HG03196 (cell line): Measurements from ENCODE around the gene SLC39A11.
"Not testable (repeated sequence)": the region's sequence is repeated elsewhere in the genome, so short reads cannot be mapped to it uniquely, and the experiment has no call there.

Source experiments
- ATAC-seq: cut with Tn5 transposase; IDR thresholded peaks from one replicate; pipeline ENCODE4 v1.9.1; 2021; ENCODE audit not compliant: unreplicated experiment

Gene SLC39A11

DNA sequence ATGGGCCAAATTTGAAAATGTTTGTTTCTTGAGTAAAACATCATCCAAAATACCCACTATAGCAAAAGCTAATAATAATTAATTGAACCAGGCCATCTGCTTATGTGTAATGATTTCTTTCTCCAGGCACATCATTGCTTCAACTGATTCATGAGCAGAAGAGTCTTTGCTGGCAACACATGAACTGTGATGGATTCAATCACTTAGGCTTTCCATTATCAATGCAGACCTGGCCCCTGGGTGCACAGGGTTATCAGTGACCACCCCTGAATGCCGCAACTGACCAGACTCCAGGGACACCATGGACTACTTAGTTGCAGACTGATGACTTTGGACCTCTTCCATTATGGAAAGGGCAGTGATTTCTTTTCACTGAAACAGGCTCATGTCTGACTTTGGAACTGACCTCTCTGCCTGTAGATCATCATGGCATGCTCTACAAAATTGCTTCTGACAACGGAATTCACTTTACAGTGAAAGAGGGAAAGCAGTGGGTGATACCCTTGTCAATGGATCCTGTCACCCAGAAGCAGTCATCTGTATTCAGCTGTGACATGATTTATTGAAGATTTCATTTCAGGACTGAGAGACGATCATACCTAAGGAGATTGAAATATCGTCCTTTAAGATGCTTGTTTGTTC is 448.8 kb downstream of the SLC39A11 start:
- ATAC-seq, result no peak

DNA sequence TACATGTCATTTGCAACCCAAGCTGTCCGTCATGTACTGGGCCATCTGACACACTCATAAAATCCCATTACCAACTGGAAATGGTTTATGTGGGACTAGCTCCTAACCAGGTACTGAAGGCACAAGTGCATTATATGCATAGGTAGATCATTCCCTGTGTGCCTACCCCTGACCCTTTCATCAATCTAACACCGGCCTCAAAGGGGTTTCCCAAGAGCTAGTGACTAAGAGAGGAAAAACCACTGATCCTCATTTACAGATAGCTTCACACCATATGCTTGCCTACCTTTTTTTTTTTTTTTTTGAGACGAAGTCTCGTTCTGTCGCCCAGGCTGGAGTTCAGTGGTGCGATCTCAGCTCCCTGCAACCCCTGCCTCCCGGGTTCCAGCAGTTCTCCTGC is 449.8 kb downstream of the SLC39A11 start:
- ATAC-seq, result no peak

DNA sequence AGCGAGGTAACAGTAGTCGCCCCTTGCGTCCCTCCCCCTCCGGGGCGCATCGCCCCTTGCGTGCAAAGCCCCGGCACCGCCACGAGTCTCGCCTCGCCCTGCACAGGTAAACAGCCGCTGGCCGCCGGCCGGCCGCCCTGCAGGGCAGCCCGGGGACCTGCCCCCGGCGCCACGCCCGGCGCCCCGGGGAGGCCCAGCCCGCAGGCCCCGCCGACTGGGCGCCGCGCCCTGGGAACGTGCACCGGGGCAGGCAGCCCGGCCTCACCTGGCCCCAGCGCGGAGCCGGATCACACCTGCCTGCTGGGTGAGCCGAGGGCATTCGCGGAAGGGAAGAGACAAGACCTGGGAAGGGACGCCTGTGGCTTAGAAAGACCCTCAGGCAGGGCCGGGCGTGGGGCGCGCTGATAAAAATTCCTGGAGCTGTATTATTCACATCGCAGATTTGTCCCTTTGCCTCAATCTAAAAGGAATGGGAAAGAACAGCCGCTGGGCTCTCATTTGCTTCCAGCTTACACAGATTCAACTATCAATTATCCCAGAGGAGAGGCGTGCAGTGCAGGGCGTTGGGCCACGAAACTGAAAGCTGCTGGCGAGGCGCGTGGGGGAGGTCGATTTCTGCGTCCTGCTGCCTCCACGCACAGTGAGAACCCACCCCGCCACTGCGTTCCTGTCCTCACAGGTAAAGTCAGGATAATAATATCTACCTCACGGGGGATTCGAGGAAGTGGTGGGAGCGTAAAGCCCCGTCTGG is 451.9 kb downstream of the SLC39A11 start:
- no peak for ATAC-seq

DNA sequence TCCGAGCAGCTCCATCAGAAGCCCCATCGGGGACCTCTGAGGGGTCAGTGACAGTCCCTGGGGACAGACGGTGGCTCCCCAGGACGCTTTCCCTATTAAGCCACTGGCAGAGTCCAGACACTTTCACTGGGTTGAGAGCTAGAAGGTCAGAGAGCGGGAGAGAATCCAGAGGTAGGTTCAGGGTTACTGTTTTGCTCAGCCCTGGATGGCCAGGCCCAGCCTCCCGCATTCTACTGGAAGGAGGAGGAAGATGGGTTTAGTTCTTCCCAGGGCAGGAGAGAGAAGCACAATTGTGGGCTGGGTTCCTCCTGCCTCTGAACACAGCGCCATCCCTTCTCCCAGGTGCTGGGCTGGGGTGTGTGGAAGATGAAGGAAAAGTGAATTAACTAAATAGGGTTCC is 452.8 kb downstream of the SLC39A11 start:
- no peak for ATAC-seq

DNA sequence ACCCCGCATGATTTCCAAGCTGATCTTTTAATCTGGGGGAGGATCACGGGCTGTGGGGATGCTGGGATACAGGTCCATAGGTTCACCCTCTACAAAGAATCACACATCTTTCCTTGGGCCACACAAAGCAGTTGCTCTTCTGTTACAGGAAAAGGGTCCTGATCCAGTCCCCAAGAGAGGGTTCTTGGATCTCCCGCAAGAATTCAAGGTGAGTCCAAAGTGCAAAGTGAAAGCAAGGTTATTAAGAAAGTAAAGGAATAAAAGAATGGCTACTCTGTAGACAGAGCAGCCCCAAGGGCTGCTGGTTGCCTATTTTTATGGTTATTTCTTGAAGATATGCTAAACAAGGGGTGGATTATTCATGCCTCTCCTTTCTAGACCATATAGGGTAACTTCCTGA is 453.6 kb downstream of the SLC39A11 start:
- not testable (repeated sequence) for ATAC-seq

DNA sequence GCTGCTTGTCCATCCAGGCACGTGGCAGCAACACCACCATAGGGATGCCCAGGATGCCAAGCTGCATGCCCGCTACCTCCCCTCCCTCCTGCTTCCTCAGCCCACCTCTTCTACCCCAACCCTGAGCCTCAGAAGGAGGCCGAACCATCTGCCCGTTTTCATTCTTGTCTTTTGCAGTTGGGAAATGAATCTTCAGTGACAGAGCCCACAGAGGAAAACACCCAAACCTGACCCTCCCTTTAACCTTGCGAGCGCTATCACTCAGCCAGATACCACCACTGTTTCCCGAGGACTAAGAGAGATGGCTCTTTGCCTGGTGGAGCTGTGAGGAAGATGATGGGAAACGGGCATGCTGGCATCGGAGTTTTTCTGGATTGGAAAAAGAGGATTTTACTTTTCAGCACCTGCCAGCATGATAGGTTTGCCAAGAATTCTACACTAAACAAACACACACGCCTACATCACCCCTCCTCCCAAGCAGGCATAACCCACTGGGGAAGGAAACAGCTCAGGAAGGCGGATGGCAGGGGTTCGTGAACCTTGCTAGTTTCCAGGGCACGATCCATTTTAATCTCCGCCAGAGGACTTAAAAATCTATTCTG is 457.4 kb downstream of the SLC39A11 start:
- no peak for ATAC-seq

DNA sequence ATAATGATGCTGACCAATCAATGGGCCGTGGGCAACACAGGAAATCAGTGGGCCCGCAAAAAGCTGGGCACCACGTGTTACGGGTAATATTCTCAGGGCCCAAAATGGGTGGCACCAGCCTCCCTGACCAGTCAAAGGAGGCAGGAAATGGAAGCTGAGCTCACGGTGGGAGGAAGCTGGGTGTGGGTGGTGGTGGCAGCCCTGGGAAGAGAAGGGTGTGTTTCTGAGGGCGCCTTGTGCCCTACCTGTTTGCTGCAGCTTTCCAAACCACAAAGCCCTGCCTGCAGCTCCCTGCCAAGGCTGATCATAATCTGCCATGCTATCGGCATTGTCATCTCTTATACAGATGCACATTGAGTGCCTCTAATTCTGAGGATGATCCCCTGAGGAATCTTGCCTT is 457.9 kb downstream of the SLC39A11 start:
- no peak for ATAC-seq

DNA sequence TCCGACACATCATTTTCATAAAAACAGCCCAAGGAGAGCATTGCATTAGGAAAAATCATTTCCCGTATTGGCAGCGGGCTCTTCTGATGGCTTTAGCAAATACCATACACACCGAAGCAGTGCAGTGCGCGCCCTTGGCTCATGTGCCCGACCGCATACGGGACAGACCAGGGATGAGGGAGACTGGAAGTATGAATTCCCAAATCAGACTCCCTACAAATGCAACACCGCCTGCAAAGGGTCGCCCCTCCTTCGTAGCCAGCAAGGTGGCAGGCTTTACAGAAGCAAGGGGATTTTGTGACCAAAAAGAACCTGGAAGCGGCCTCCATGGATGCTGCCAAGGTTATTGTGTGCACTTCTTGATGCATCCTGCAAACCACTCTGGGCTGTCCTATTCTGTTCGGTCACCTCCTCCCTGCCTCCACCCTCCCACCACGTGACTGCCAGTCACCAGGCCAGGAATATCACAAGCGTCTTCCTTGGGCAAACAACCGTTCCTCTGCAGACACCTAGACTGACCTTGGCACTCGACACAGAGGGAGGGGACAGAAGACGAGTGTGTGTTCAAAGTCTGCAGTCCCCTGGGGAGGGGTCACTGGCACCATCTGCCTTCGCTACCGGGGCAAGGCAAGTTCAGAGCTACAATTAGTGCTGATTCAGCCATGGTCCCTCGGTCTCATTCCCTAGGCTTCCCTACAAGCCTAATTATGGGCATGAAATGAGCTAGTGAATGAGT is 460.4 kb downstream of the SLC39A11 start:
- ATAC-seq, result no peak

DNA sequence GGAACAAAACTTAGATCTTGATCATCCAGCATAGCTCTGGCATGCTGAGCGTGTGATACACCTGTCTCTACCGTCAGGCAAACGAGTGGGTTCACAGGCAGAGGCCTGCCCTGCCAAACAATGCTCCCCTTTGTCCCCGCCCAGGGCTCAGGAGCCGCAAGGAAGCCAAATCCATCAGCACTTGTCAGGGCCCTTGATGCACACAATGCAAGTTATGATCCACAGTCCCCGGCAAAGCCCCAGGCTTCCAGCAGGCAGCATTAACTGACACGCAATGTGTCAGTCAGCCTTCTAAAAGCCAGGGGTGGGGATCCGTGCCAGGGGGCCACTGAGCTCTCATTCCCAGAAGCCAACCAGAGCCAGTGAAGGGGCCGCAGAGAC is 460.9 kb downstream of the SLC39A11 start:
- no peak for ATAC-seq

DNA sequence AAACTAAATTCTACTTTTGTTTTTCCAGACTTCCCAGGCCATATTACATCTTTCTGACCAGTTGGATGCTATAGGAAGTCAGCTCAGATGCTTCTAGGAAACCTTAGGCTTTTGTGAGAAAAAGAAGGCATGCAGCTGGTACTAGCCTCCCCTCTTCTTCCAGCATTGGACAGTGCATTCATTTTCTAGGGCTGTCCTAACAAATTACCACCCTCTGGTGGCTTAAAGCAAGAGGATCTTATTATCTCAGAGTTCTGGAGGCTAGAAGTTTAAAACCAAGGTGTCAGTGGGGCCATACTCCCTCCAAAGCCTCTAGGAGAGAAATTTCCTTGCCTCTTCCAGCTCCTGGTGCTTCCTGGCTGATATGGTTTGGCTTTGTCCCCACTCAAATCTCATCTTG is 467.8 kb downstream of the SLC39A11 start:
- ATAC-seq, result no peak

DNA sequence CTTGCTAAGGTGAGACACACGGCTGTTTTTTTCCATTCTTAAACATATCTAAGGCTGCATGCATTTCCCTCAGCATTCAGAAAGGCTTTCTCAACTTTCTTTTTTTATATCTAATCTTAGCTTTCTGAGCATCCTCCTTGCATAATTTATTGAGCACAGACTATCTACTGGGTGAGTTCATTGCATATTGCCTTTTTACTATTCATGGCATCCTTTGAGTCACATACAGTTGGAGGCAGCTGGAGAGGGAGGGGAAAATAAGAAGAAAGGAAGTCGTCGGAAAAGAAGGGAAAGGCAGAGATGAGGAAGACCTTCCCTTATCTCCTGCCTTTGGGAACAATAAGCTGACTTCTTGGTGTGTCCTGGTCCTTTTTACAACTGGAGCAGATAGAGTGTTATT is 468.3 kb downstream of the SLC39A11 start:
- no peak for ATAC-seq

DNA sequence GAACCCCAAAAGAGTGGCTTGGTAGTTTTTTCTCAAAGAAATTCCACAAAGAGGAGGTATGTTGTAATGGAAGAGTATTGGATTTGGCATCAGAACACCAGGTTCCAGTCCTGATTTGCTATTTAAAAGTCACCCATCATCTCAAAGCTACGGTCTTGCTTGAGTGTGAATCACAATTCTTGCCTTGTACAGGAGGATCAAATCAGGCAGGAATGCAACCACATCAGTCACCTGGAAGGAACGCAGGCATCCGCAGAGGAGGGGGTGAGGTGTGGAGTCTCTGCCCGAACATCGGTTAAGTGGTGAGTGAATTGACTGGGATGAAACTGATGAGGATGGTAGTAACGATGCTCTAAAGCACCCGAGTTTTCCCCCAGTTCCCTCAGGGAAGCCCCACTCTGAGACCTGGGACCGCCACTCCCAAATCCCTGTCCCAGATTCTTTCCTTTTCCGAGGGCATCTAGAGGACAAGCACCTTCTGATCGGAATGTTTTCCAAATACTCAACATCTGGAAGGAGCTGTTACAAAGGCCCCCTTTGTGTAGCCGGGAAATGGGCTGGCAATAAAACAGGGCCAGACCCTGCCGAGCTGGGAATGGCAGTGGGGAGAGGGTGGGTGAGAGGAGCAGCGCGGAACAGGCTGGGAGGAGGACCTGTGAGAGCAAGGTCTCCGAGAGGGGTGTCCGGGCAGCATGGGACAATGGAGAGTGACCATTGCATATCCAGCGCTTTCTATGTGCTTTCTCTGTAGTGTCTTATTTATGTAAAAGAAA is 469.6 kb downstream of the SLC39A11 start:
- no peak for ATAC-seq

DNA sequence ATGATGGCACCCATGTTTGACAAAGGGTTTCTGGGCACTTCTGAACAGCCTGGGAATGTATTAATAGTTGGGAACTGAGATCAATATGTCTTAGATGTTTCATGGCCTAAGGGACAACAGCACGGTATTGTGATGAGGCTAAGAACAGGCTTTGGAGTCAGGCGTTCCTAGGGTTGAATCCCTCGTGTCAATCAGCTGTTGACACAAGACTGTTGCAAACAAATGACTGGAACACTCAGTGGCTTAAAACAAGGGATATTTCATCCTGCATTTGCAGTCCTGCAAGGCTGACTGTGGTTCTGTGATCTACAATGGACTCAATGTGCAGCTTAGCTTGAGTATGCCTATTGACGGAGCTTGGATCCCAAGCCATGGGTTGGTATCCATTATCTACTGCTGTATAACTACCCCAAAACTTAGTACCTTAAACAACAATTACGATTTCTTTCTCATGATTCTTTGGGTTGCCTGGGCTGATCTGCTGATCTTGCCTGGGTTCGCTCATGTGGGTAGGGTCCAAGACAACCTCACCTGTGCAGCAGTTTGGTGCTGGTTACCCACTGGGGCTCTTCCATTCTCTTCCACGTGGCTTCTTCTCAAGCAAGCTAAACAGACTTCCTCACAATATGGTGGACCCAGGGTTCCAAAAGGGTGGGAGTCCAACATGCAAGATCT is 472.4 kb downstream of the SLC39A11 start:
- ATAC-seq, result no peak

DNA sequence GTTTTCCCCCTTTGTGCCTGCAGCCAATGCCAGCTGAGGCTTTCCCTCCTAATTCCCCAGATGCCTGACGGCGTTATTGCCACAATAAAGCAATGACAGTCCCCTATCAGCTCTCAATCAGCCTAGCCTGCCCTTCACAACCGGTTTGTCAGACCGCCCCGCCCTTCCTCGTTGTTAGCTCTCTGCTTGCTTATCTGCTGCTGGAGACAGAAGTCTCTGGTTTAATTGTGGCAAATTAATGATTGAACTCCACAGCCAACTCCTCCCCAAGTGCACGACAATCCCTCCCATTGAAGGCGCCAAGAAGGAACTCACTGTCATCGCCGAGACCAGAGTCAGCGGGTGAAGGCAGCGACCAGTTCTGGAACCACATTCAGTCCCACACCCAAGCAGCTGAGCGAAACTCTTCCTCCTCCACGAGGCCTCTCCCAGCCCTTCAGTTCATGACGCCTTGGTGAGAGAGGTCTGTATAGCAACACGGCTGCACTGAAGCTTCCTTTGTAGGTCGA is 474.4 kb downstream of the SLC39A11 start:
- ATAC-seq, result no peak

DNA sequence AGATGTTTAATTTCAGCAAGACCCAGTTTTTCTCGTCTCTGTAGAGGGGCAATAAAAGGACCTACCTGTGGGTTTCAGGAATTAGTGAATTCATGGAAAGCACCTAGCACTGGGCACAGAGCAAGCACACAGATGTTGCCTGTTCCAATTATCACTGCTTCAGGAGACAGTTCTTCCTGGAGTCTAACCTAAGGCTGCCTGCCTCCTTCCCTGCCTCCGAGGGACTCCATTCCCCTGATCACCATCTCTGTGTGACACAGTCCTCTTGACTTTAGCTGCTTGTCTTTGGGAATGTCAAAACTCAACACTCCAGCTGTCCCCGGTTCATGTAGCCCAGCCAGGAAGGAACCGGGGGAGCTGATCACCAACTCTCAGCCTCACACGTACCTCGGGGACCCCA is 474.9 kb downstream of the SLC39A11 start:
- no peak for ATAC-seq

DNA sequence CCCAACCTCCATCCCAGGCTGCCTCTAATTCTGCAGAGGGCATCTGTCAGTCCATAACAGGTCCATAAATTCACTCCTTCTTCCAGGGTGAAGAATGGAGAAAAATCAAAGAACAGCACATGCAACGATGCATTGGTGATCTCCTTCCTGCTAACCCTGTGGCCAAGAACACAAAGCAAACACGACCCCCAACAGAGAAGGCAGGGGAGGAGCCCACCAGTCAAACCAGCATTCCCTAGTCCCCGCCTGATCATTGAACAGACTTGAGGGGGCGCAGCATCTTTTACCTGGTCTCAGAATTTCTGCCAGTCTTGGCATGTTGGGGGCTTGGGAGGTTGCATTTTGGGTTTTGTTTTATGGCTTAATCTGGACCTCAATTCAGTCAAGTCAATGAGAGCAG is 476.0 kb downstream of the SLC39A11 start:
- no peak for ATAC-seq

DNA sequence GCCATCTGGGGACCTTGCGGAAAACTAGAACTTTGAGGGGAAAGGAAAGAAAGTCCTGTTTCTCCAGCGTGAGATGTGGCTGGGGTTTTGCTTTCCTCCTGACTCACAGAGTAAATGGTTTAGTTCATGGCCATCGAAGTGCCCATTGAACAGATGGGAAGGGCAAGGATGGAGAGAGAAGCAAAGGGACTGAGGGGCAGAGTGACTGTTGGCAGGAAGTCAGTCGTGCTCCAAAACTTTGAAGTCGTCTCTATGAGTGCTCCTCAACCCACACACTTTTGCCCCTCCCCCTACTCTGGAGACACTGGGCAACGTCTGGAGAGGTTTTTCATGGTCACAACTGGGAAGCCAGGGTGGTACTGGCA is 476.9 kb downstream of the SLC39A11 start:
- no peak for ATAC-seq

DNA sequence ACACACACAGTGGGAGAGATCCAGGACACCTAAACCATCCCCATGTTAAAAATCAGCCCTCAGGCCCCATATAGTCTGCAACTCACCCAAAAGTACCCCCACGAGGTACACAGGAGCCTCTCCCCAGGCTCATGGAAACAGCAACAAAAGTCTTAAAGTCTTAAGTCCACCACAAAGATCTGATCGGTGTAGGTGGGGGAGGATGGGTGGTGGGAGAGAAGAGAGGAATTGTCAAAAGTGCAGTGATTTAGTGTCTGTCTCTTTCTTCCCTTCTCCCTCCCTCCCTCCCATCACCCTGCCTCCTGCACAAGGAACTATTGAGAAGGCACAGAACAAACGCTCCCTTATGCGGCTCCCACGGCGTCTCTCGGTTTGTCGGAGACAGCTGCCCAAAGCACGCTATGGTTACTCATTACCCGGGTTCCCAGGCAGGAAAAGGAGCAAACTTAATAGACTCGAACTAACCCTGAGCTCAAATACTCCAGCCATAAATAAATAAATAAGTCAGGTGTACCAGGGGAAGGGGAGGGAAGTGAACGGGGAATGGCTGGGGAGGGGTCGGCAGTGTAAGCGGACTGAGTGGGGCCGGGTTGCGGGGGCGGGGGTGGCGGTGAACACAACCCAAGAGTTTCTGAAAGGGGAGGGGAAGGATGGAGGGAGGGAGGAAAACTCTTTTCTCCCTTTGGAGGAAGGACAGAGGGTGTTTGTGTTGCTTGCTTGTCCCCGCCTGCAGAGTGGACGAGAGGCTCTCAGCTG is 477.4 kb downstream of the SLC39A11 start:
- no peak for ATAC-seq

DNA sequence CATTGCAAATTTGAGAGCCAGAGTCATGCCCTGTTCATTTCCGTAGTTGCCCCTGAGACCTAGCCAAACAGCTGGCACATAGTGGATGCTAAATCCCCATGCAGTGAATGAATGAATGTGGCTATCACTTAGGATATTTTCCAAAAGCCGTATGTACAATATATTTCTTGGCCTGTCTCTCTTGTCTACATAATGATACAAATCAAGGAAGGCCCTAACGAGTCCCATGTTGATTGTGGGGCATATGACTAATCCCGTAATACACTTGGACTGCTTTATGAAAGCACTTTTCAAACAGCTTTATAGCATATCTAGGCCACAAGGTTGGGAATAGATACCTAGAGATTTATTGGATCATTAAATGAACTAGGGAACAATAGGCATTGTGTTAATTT is 478.0 kb downstream of the SLC39A11 start:
- ATAC-seq, result no peak
